BE2C (cell line): ENCODE results near the gene TIAM2.

ENCODE experiments used
- DNase-seq: peaks from one replicate; pipeline ENCODE4 v3.0.0-alpha.2; 2020
- H3K27me3 ChIP-seq: fragments of 250-450 bp; sonication (Bioruptor Pico); 2 replicates; pipeline ENCODE4 v1.5.1; 2020; ENCODE audit warnings: mild to moderate bottlenecking
- H3K36me3 ChIP-seq: fragments of 250-450 bp; sonication (Bioruptor Pico); 2 replicates; pipeline ENCODE4 v1.5.1; 2020; ENCODE audit warnings: mild to moderate bottlenecking
- H3K4me1 ChIP-seq: fragments of 250-450 bp; sonication (Bioruptor Pico); 2 replicates; pipeline ENCODE4 v1.5.1; 2020
- H3K4me3 ChIP-seq: 2 replicates; pipeline ENCODE4 v1.5.1; 2011; ENCODE audit warnings: low read depth, low read length
- H3K9me3 ChIP-seq: fragments of 250-450 bp; sonication (Bioruptor Pico); 2 replicates; pipeline ENCODE4 v1.5.1; 2020
- TF ChIP-seq, protein P1 (sequence below): IDR thresholded peaks from 2 replicates; pipeline ENCODE4 v1.5.1; 2012; ENCODE audit warnings: mild to moderate bottlenecking, low read depth, low read length

The TIAM2 gene

DNA sequence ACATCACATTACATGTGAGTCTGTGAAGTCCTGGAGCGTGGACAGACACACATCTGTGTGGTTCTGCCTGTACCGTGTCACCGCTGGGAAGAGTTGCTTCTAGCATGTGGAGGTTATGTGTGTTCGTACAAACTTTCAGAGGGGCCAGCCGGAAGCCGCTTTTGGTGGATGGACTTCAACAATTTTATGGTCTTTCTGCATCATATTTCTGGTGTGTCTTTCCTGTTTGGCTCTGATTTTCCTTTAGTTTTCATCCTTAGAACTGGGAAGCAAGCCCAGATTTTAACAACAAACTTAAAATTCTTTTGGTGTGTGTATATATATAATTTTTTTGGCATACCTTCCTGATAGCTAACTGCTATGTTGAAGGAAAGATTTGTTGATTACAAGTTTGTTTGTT is 71.2 kb downstream of the TIAM2 start:
- no peak for DNase-seq
- H3K36me3 ChIP-seq: no peaks in the 10 kb centered on the region
- TF ChIP-seq, protein P1, sequence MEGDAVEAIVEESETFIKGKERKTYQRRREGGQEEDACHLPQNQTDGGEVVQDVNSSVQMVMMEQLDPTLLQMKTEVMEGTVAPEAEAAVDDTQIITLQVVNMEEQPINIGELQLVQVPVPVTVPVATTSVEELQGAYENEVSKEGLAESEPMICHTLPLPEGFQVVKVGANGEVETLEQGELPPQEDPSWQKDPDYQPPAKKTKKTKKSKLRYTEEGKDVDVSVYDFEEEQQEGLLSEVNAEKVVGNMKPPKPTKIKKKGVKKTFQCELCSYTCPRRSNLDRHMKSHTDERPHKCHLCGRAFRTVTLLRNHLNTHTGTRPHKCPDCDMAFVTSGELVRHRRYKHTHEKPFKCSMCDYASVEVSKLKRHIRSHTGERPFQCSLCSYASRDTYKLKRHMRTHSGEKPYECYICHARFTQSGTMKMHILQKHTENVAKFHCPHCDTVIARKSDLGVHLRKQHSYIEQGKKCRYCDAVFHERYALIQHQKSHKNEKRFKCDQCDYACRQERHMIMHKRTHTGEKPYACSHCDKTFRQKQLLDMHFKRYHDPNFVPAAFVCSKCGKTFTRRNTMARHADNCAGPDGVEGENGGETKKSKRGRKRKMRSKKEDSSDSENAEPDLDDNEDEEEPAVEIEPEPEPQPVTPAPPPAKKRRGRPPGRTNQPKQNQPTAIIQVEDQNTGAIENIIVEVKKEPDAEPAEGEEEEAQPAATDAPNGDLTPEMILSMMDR: no peak
- H3K4me3 ChIP-seq: no peak overlapping the region
- H3K9me3 ChIP-seq: no peaks in the 10 kb centered on the region
- H3K4me1 ChIP-seq: no peaks in the 10 kb centered on the region
- H3K27me3 ChIP-seq: no peaks in the 10 kb centered on the region

DNA sequence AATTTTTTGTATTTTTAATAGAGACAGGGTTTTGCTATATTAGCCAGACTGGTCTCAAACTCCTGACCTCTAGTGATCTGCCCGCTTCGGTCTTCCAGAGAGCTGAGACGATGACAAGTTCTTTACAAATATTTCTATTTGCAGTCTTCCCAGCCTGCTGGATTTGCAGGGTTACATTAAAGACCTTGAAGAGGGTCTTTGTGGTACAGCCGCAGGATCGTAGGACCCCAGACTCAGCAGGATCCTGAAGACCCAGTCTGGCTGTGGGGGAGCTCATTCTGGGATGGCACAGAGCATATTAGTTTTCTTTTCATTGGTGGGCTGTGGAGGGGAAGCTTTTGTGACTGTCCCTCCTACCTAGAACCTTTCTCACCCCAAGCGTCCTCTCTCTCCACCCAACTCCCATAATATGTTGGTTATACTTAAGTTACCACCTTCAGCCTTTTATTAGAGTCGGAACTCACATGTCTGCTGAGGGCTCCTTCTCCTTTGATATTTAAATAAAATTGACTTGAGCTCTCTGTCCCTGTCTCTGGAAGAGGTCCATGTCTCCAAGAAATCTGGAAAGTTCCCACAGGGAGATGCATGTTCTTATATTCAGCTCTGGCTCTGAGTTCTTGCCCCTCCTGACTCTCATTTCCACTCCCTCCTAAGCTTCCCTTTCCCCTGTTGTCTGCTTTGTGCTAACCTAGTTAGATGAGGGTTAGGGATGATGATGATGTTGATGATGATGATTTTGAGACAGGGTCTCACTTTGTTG is 72.0 kb downstream of the TIAM2 start:
- Histone ChIP-seq H3K27me3 (no peaks in the 10 kb centered on the region), H3K4me1 (no peaks in the 10 kb centered on the region), H3K9me3 (no peaks in the 10 kb centered on the region), H3K36me3 (no peaks in the 10 kb centered on the region), H3K4me3 (no peak overlapping the region)
- TF ChIP-seq, protein P1: no peak
- no peak for DNase-seq

DNA sequence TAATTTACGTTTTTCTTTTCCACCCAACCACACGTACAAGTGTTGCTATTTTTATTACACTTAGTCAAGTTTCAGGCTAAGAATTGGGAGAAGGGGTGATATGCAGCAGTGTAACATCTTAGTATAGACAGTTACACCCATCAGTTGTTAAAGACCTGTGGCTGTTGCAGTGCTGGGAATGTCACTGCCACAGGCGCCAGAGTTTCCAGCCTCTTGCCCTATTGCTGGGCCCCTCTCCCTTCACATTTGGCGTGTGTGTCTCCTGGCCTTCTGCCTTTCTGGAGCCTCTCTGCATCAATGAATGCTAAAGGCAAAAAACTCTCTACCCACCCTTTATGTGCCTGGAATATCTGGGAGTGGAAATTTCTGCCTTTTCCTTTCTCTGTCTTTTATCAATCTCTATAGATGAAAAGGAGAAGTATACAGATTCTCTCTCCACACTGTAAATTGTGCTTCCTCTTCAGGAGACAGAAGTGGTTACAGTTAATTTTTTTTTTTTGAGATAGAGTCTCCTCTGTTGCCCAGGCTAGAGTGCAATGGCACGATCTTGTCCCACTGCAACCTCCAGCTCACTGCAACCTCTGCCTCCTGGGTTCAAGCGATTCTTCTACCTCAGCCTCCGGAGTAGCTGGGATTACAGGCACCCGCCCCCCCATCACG is 73.0 kb downstream of the TIAM2 start:
- Histone ChIP-seq H3K9me3 (no peaks in the 10 kb centered on the region), H3K27me3 (no peaks in the 10 kb centered on the region), H3K36me3 (no peaks in the 10 kb centered on the region), H3K4me3 (no peak overlapping the region), H3K4me1 (no peaks in the 10 kb centered on the region)
- TF ChIP-seq, protein P1: no peak
- no peak for DNase-seq

DNA sequence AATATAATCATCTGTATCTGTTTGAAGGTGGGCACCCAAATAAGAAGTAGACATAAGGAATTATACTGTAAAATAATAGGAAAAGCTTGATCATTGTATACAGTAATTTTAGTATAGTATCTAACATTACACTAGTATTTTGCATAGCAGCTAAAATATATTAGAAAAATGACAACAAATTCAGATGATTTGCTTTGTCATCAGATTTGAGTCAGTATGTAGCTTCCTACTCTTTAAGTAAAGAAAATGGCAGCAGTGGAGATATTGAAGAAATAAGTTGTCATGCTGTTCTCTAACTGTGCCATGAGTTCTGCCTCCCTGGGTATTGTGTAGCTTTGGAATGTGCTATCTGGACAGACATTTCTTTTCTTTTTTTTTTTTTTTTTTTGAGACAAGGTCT is 74.4 kb downstream of the TIAM2 start:
- Histone ChIP-seq H3K27me3 (no peaks in the 10 kb centered on the region), H3K4me1 (no peaks in the 10 kb centered on the region), H3K9me3 (no peaks in the 10 kb centered on the region), H3K36me3 (no peaks in the 10 kb centered on the region), H3K4me3 (no peak overlapping the region)
- TF ChIP-seq, protein P1: no peak
- no peak for DNase-seq

DNA sequence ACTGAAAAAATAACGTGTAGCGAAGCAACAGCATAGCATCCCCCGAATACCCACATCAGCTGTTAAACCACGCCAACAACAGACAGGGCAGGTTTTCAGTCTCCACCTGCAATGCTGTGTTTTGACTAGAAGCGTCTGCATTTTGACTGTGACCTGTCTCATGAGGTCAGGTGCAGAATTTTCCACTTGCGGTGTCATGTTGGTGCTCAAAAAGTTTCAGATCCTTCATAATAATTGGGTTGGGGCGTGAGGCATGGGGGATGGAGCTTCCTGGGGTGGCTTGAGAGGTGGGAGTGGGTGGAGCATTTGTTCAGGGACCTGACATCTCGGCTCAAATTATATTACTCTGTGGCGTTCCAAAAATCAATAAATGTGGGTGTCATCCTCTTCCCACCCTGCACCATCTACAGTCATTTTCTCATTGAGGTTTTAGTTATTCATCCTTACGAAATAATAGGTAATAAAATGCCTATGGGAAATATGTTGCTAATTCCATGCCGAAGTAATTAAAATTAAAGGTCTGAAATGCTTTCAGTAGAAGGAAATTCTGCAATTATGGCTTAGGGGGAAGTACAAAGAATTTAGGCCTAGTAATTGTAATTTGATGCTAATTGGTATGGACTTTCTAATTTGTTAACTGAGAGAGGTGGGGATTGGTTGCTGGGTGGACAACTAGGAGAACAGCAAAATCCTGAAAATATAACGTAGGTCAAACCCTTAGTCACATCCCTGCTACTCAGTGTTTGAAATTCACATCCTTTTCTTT is 81.0 kb downstream of the TIAM2 start:
- H3K4me1 ChIP-seq: no peaks in the 10 kb centered on the region
- H3K9me3 ChIP-seq: no peaks in the 10 kb centered on the region
- H3K36me3 ChIP-seq: no peaks in the 10 kb centered on the region
- no peak overlapping the region for H3K4me3 ChIP-seq
- DNase-seq: no peak
- TF ChIP-seq, protein P1: no peak
- no peaks in the 10 kb centered on the region for H3K27me3 ChIP-seq
